Measurements from ENCODE around the gene HOXD10. TPM values are rescaled to one million over a fixed set of nuclear protein-coding genes. Genes with fewer than 3 reads are reported as not detected.

The HOXD10 gene
- total RNA-seq, 1 donor from 2014 or later: not detected

GRCh38 chr2:176078541-176079284 is 37.9 kb upstream of the HOXD10 start:
- intact Hi-C loops (cut with DNase I): no loop called here
- TF ChIP-seq CTCF (IDR thresholded peaks at IDR 0.05): no peak
- peaks cover 13% of the 10 kb centered on the region for H3K4me1 ChIP-seq
- no peak for ATAC-seq
- H3K27ac ChIP-seq: no peak overlapping the region
- H3K27me3 ChIP-seq (ENCODE audit: low read depth): peaks cover 97% of the 10 kb centered on the region
- H3K4me3 ChIP-seq: no peak overlapping the region
- H3K9me3 ChIP-seq: no peaks in the 10 kb centered on the region
- no peaks in the 10 kb centered on the region for H3K36me3 ChIP-seq
- DNase-seq: no peak

- H3K4me1 ChIP-seq: peaks cover 13% of the 10 kb centered on the region
- H3K27me3 ChIP-seq (ENCODE audit: low read depth): peaks cover 97% of the 10 kb centered on the region
- H3K27ac ChIP-seq: no peak overlapping the region
- intact Hi-C loops (cut with DNase I): no loop called here
- TF ChIP-seq CTCF (IDR thresholded peaks at IDR 0.05): no peak
- DNase-seq: no peak
- no peaks in the 10 kb centered on the region for H3K36me3 ChIP-seq
- H3K4me3 ChIP-seq: no peak overlapping the region
- ATAC-seq: no peak
- no peaks in the 10 kb centered on the region for H3K9me3 ChIP-seq
These were observed 37.2 kb upstream of the HOXD10 start for GRCh38 chr2:176079285-176079830.

- intact Hi-C loops (cut with DNase I): no loop called here
These were observed 36.6 kb upstream of the HOXD10 start for GRCh38 chr2:176079831-176080539.

GRCh38 chr2:176080540-176081375 is 35.8 kb upstream of the HOXD10 start:
- no peak overlapping the region for H3K4me3 ChIP-seq
- peaks cover 13% of the 10 kb centered on the region for H3K4me1 ChIP-seq
- intact Hi-C loops (cut with DNase I): no loop called here
- no peaks in the 10 kb centered on the region for H3K36me3 ChIP-seq
- H3K9me3 ChIP-seq: no peaks in the 10 kb centered on the region
- H3K27me3 ChIP-seq (ENCODE audit: low read depth): peaks cover 97% of the 10 kb centered on the region
- no peak overlapping the region for H3K27ac ChIP-seq
- no peak for DNase-seq
- TF ChIP-seq CTCF (IDR thresholded peaks at IDR 0.05): no peak
- ATAC-seq: no peak

More at GRCh38 chr2:176079831-176080539, 36.6 kb upstream of the HOXD10 start:
- Histone ChIP-seq H3K4me1 (peaks cover 13% of the 10 kb centered on the region), H3K27ac (no peak overlapping the region), H3K27me3 (ENCODE audit: low read depth) (peaks cover 97% of the 10 kb centered on the region), H3K9me3 (no peaks in the 10 kb centered on the region), H3K36me3 (no peaks in the 10 kb centered on the region), H3K4me3 (no peak overlapping the region)
- DNase-seq: no peak
- peak; percentile 42 for TF ChIP-seq CTCF (IDR thresholded peaks at IDR 0.05)
- ATAC-seq: peak in 1 of 2 donors; percentile 31

- no peaks in the 10 kb centered on the region for H3K36me3 ChIP-seq
- H3K9me3 ChIP-seq: no peaks in the 10 kb centered on the region
- peaks cover 13% of the 10 kb centered on the region for H3K4me1 ChIP-seq
- DNase-seq (no peak), ATAC-seq (no peak)
- TF ChIP-seq CTCF (IDR thresholded peaks at IDR 0.05): no peak
- intact Hi-C loops (cut with DNase I): no loop called here
- H3K27me3 ChIP-seq (ENCODE audit: low read depth): peaks cover 97% of the 10 kb centered on the region
- H3K27ac ChIP-seq: no peak overlapping the region
- H3K4me3 ChIP-seq: no peak overlapping the region
These were observed 35.2 kb upstream of the HOXD10 start for GRCh38 chr2:176081376-176081836.

Measured in lower lobe of right lung (tissue), 2 donors.